H9 (cell line): ENCODE measurements around the gene EDN1. TPM values are rescaled to one million over a fixed set of nuclear protein-coding genes. Genes with fewer than 3 reads are reported as not detected.
"Not testable (repeated sequence)": the region's sequence is repeated elsewhere in the genome, so short reads cannot be mapped to it uniquely, and the experiment has no call there.

Experiments used
- DNase-seq: peaks from one replicate; pipeline ENCODE4 v3.0.0-alpha.2; 2017
- H2AFZ ChIP-seq: one replicate; pipeline ENCODE4 v1.6.1; 2013; ENCODE audit warnings: mild to moderate bottlenecking, low read length, control low read depth, moderate library complexity
- H2AK5ac ChIP-seq: 2 replicates; pipeline ENCODE4 v1.6.1; 2013; ENCODE audit warnings: low read length, control low read depth, mixed read lengths; ENCODE audit not compliant: insufficient read length
- H2BK120ac ChIP-seq: one replicate; pipeline ENCODE4 v1.6.1; 2013; ENCODE audit warnings: low read depth, mild to moderate bottlenecking, low read length, control low read depth, inconsistent platforms; ENCODE audit not compliant: poor library complexity, severe bottlenecking
- H2BK12ac ChIP-seq: 2 replicates; pipeline ENCODE4 v1.6.1; 2013; ENCODE audit warnings: low read length, control low read depth, mixed read lengths, low read depth; ENCODE audit not compliant: insufficient read length
- H2BK15ac ChIP-seq: 2 replicates; pipeline ENCODE4 v1.6.1; 2013; ENCODE audit warnings: low read depth, low read length, control low read depth
- H2BK20ac ChIP-seq: one replicate; pipeline ENCODE4 v1.6.1; 2013; ENCODE audit warnings: low read depth, mild to moderate bottlenecking, low read length, control low read depth, inconsistent platforms; ENCODE audit not compliant: poor library complexity, severe bottlenecking
- H2BK5ac ChIP-seq: 2 replicates; pipeline ENCODE4 v1.6.1; 2013; ENCODE audit warnings: low read length, control low read depth, mixed read lengths; ENCODE audit not compliant: insufficient read length
- H3K14ac ChIP-seq: 2 replicates; pipeline ENCODE4 v1.6.1; 2013; ENCODE audit warnings: low read length, control low read depth; ENCODE audit not compliant: insufficient read depth
- H3K18ac ChIP-seq: 2 replicates; pipeline ENCODE4 v1.6.1; 2013; ENCODE audit warnings: low read depth, mild to moderate bottlenecking, mixed read lengths, low read length, control low read depth; ENCODE audit not compliant: insufficient read length
- H3K23ac ChIP-seq: 2 replicates; pipeline ENCODE4 v1.6.1; 2013; ENCODE audit warnings: low read length, control low read depth, mixed read lengths, low read depth; ENCODE audit not compliant: insufficient read length
- H3K23me2 ChIP-seq: 2 replicates; pipeline ENCODE4 v1.6.1; 2013; ENCODE audit warnings: low read depth, mild to moderate bottlenecking, mixed read lengths, low read length, control low read depth; ENCODE audit not compliant: insufficient read length, poor library complexity, severe bottlenecking
- H3K27ac ChIP-seq: 2 replicates; pipeline ENCODE4 v1.5.1; 2013; ENCODE audit warnings: low read length, control low read depth, mixed read lengths, low read depth; ENCODE audit not compliant: insufficient read length
- H3K27me3 ChIP-seq: 2 replicates; pipeline ENCODE4 v1.6.1; 2013; ENCODE audit warnings: low read length, control low read depth, inconsistent platforms; ENCODE audit not compliant: insufficient read depth
- H3K4ac ChIP-seq: 2 replicates; pipeline ENCODE4 v1.6.1; 2013; ENCODE audit warnings: low read depth, mild to moderate bottlenecking, control low read depth, inconsistent platforms, low read length, moderate library complexity
- H3K4me1 ChIP-seq: 2 replicates; pipeline ENCODE4 v1.6.1; 2013; ENCODE audit warnings: low read length, control low read depth, inconsistent platforms; ENCODE audit not compliant: insufficient read depth
- H3K4me2 ChIP-seq: 2 replicates; pipeline ENCODE4 v1.6.1; 2013; ENCODE audit warnings: low read length, control low read depth, mixed read lengths; ENCODE audit not compliant: insufficient read length, insufficient read depth
- H3K56ac ChIP-seq: 2 replicates; pipeline ENCODE4 v1.6.1; 2013; ENCODE audit warnings: low read depth, mild to moderate bottlenecking, mixed read lengths, low read length, control low read depth; ENCODE audit not compliant: insufficient read length
- H3K79me1 ChIP-seq: 2 replicates; pipeline ENCODE4 v1.6.1; 2013; ENCODE audit warnings: low read depth, mild to moderate bottlenecking, moderate library complexity, low read length, control low read depth, inconsistent platforms; ENCODE audit not compliant: insufficient read depth, poor library complexity, severe bottlenecking
- H3K79me2 ChIP-seq: 2 replicates; pipeline ENCODE4 v1.6.1; 2013; ENCODE audit warnings: low read length, control low read depth, inconsistent platforms; ENCODE audit not compliant: insufficient read depth
- H3K9ac ChIP-seq: 2 replicates; pipeline ENCODE4 v1.6.1; 2013; ENCODE audit warnings: low read length, control low read depth, mixed read lengths; ENCODE audit not compliant: insufficient read length; ENCODE audit errors: extremely low read depth
- H3K9me3 ChIP-seq: one replicate; pipeline ENCODE4 v1.6.1; 2013; ENCODE audit warnings: low read depth, low read length, inconsistent platforms; ENCODE audit not compliant: control insufficient read depth
- H3T11ph ChIP-seq: one replicate; pipeline ENCODE4 v1.6.1; 2013; ENCODE audit warnings: mild to moderate bottlenecking, low read length, control low read depth, inconsistent platforms
- H4K20me1 ChIP-seq: one replicate; pipeline ENCODE4 v1.6.1; 2013; ENCODE audit not compliant: control insufficient read depth, insufficient read length, insufficient read depth
- H4K5ac ChIP-seq: 2 replicates; pipeline ENCODE4 v1.6.1; 2013; ENCODE audit warnings: low read depth, mild to moderate bottlenecking, mixed read lengths, low read length, control low read depth; ENCODE audit not compliant: insufficient read length
- H4K8ac ChIP-seq: replicated peaks from 2 replicates; pipeline ENCODE4 v1.6.1; 2013; ENCODE audit warnings: low read length, control low read depth, mixed read lengths, low read depth; ENCODE audit not compliant: insufficient read length
- H4K91ac ChIP-seq: 2 replicates; pipeline ENCODE4 v1.6.1; 2013; ENCODE audit warnings: low read depth, mild to moderate bottlenecking, moderate library complexity, mixed read lengths, low read length, control low read depth; ENCODE audit not compliant: insufficient read length
- H3K27ac Mint-ChIP-seq, 3 experiments: 2 replicates in 2 of 3; 3 replicates in 1 of 3; pipeline ENCODE4 v1.8.0; 2020 to 2021; ENCODE audit warnings: mixed read lengths in 3 of 3, mild to moderate bottlenecking in 1 of 3, moderate library complexity in 1 of 3
- H3K27me3 Mint-ChIP-seq: 2 replicates; pipeline ENCODE4 v1.8.0; 2021; ENCODE audit warnings: low read depth, mild to moderate bottlenecking, moderate library complexity, mixed read lengths
- H3K36me3 Mint-ChIP-seq, 3 experiments: 2 replicates in 2 of 3; 3 replicates in 1 of 3; pipeline ENCODE4 v1.8.0; 2020 to 2021; ENCODE audit warnings: low read depth in 3 of 3, mixed read lengths in 3 of 3; ENCODE audit not compliant: insufficient read depth in 1 of 3
- H3K4me1 Mint-ChIP-seq, 2 experiments: 2 replicates each; pipeline ENCODE4 v1.8.0; 2020; ENCODE audit warnings: mixed read lengths in 2 of 2
- H3K4me3 Mint-ChIP-seq, 2 experiments: 2 replicates in 1 of 2; 3 replicates in 1 of 2; pipeline ENCODE4 v1.8.0; 2020 to 2021; ENCODE audit warnings: mild to moderate bottlenecking in 2 of 2, mixed read lengths in 2 of 2, moderate library complexity in 1 of 2
- H3K9me3 Mint-ChIP-seq, 2 experiments: 2 replicates in 1 of 2; 3 replicates in 1 of 2; pipeline ENCODE4 v1.8.0; 2020; ENCODE audit warnings: mild to moderate bottlenecking in 2 of 2, mixed read lengths in 2 of 2, moderate library complexity in 1 of 2
- CTCF ChIP-seq: fragments of 200-600 bp; sonication (generic); conservative IDR thresholded peaks from 3 replicates; pipeline ENCODE4 v1.8.0; 2021; ENCODE audit warnings: antibody characterized with exemption, mild to moderate bottlenecking
- WGBS: extraction: QIAGEN DNeasy Blood & Tissue Kit; methylation state at CpG from one replicate; pipeline ENCODE4 v1.1.7; 2013; ENCODE audit warnings: missing lambda C conversion rate, low lambda C conversion rate, mixed read lengths; ENCODE audit not compliant: insufficient read length; ENCODE audit errors: extremely low coverage; 5-methylcytosine and 5-hydroxymethylcytosine counted together
- total RNA-seq: library from RNA; stranded (reverse); gene quantifications from 2 replicates; pipeline ENCODE4 v1.2.1, GENCODE V29; 2021

Gene EDN1
- total RNA-seq, 1 experiment from 2014 or later: 2.1 TPM

- WGBS: no CpG with 5 or more reads among the region's 8 CpGs
- no peak overlapping the region for H2AFZ ChIP-seq
- H3K18ac ChIP-seq: no peak overlapping the region
- H3K27me3 Mint-ChIP-seq: no peaks in the 10 kb centered on the region
- no peak overlapping the region for H2BK120ac ChIP-seq
- H2BK15ac ChIP-seq: no peak overlapping the region
- H4K20me1 ChIP-seq: no peaks in the 10 kb centered on the region
- no peak overlapping the region for H2BK5ac ChIP-seq
- H3K27ac Mint-ChIP-seq: no peak overlapping the region
- no peaks in the 10 kb centered on the region for H3K79me1 ChIP-seq
- no peak for TF ChIP-seq CTCF
- H3K4me3 Mint-ChIP-seq: no peak overlapping the region
- H3K27ac ChIP-seq: no peak overlapping the region
- H4K5ac ChIP-seq: no peak overlapping the region
- no peak overlapping the region for H3K14ac ChIP-seq
- H3K4me1 ChIP-seq: no peaks in the 10 kb centered on the region; the same call in none of the 2 replicates
- no peak overlapping the region for H2AK5ac ChIP-seq
- no peaks in the 10 kb centered on the region for H3K27me3 ChIP-seq
- no peak for DNase-seq
- no peak overlapping the region for H3K23ac ChIP-seq
- no peak overlapping the region for H4K91ac ChIP-seq
- H3T11ph ChIP-seq: no peak overlapping the region
- H3K9ac ChIP-seq: no peak overlapping the region
- H4K8ac ChIP-seq: no peak overlapping the region
- H3K79me2 ChIP-seq: no peaks in the 10 kb centered on the region
- no peaks in the 10 kb centered on the region for H3K23me2 ChIP-seq
- H3K56ac ChIP-seq: no peak overlapping the region
- H2BK20ac ChIP-seq: no peak overlapping the region
- H3K4me1 Mint-ChIP-seq: peaks cover 53 to 70% of the 10 kb centered on the region in 2 experiments
- H3K4me2 ChIP-seq: no peak overlapping the region
- peaks cover 3 to 6% of the 10 kb centered on the region in 2 experiments; a peak in 4 of 5 replicates for H3K9me3 Mint-ChIP-seq
- no peak overlapping the region for H2BK12ac ChIP-seq
- no peaks in the 10 kb centered on the region for H3K9me3 ChIP-seq
- H3K4ac ChIP-seq: no peak overlapping the region
- peaks cover 0 to 8% (median 4%) of the 10 kb centered on the region in 3 experiments; a peak in 4 of 7 replicates for H3K36me3 Mint-ChIP-seq
Observed at GRCh38 chr6:12331951-12332749, 42.0 kb downstream of the EDN1 start.

- H3K23ac ChIP-seq, H4K91ac ChIP-seq, H3K79me2 ChIP-seq, H4K5ac ChIP-seq, H3K36me3 Mint-ChIP-seq, H3K9ac ChIP-seq, H2AK5ac ChIP-seq, H3K56ac ChIP-seq, H2BK120ac ChIP-seq, H3K9me3 Mint-ChIP-seq, H3K4ac ChIP-seq, H3K18ac ChIP-seq, H2BK12ac ChIP-seq, H3K14ac ChIP-seq, H2BK20ac ChIP-seq, H3K27me3 ChIP-seq, H4K20me1 ChIP-seq, H3K27ac ChIP-seq, H3K27me3 Mint-ChIP-seq, H2BK15ac ChIP-seq, H3K23me2 ChIP-seq, H3K27ac Mint-ChIP-seq, H3K4me2 ChIP-seq, H3T11ph ChIP-seq, H2BK5ac ChIP-seq, DNase-seq, H3K4me1 ChIP-seq, H3K79me1 ChIP-seq, H2AFZ ChIP-seq, H3K9me3 ChIP-seq, H4K8ac ChIP-seq, H3K4me3 Mint-ChIP-seq: not testable (repeated sequence)
- H3K4me1 Mint-ChIP-seq: peaks cover 47 to 65% of the 10 kb centered on the region in 2 experiments
- WGBS: no CpG with 5 or more reads among the region's 5 CpGs
Observed at GRCh38 chr6:12332750-12333079, 42.6 kb downstream of the EDN1 start.
